IPS-20b (cell line): ENCODE measurements around the gene TMOD2.

Experiments used
- H3K27ac ChIP-seq: one replicate; pipeline ENCODE4 v1.5.1; 2013; ENCODE audit warnings: low read length
- H3K27me3 ChIP-seq: 2 replicates; pipeline ENCODE4 v1.6.1; 2013; ENCODE audit warnings: mild to moderate bottlenecking, low read length, inconsistent platforms; ENCODE audit not compliant: insufficient read depth
- H3K36me3 ChIP-seq: 2 replicates; pipeline ENCODE4 v1.6.1; 2013; ENCODE audit warnings: low read depth, mild to moderate bottlenecking, inconsistent platforms, low read length, moderate library complexity; ENCODE audit not compliant: insufficient read depth
- H3K4me1 ChIP-seq: 2 replicates; pipeline ENCODE4 v1.6.1; 2013; ENCODE audit warnings: mild to moderate bottlenecking, control low read depth, inconsistent platforms, low read length, moderate library complexity; ENCODE audit not compliant: insufficient read depth
- H3K4me3 ChIP-seq: 2 replicates; pipeline ENCODE4 v1.5.1; 2013; ENCODE audit warnings: mild to moderate bottlenecking, low read length, inconsistent platforms
- H3K9ac ChIP-seq: 2 replicates; pipeline ENCODE4 v1.6.1; 2013; ENCODE audit warnings: low read depth, mild to moderate bottlenecking, inconsistent platforms, low read length, moderate library complexity
- H3K9me3 ChIP-seq: 2 replicates; pipeline ENCODE4 v1.6.1; 2013; ENCODE audit warnings: mild to moderate bottlenecking, low read depth, low read length, inconsistent platforms; ENCODE audit not compliant: insufficient read depth

Gene TMOD2

DNA sequence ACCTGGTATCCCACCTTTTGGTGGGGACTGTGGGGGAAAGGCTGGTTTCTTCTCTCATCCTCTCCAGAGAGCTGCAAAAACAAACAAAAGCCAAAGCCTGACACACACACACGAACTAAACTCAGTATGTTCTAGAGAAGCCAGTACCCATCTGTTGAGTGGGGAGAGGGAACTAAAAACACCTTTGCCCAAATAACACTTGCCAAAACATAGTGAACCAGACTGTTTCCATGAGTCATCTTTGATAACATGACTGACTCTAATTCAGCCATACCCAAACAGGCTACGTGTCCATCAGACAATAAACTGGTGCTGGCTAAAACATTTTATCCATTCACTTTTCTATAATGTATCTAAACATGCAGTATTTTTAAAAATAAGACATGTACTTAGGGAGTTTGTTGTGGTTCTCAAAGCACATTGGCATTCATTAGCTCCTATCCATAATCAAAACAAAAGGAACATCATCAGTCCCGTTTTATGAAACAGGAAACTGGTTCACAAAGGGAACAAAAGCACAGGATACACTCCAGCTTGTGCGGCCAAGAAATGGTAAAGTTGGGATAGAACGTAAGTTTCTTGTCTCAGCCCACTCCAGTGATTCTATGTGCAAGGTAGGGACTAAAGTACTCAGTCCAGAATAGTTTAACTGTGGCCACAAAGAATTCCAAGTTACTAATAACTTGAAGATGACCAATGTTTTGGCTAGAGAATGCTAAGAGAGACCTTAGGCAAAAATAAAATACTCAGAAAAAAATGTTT is 30.0 kb upstream of the TMOD2 start:
- Histone ChIP-seq H3K9me3 (no peaks in the 10 kb centered on the region), H3K36me3 (peaks cover 3% of the 10 kb centered on the region), H3K9ac (no peak overlapping the region), H3K27me3 (no peaks in the 10 kb centered on the region), H3K27ac (no peak overlapping the region), H3K4me1 (peaks cover 16% of the 10 kb centered on the region), H3K4me3 (no peak overlapping the region)

DNA sequence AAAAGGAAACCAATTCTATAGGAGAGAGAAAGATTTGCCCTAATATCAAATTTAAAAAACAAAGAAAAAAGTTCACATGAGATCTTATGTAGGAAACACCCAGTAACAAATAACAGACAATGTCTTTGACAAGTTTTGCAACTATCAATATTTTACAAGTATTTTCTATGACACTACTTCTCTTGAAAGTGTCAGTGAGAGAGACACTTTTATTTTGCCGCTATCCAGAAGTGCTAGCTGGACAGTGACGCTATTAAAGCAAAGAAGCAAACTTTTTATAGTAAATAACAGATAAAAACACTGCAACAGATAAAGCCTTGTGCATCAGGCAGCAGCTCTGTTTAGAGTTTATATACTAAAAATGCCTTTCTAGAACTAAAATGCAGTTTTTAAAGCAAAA is 27.2 kb upstream of the TMOD2 start:
- H3K4me3 ChIP-seq, result no peak overlapping the region
- H3K27ac ChIP-seq, result no peak overlapping the region
- H3K4me1 ChIP-seq, result peaks cover 23% of the 10 kb centered on the region
- H3K36me3 ChIP-seq, result no peaks in the 10 kb centered on the region; the same call in 1 of the 2 replicates
- no peak overlapping the region for H3K9ac ChIP-seq
- H3K27me3 ChIP-seq, result no peaks in the 10 kb centered on the region; the same call in 1 of the 2 replicates
- no peaks in the 10 kb centered on the region for H3K9me3 ChIP-seq

DNA sequence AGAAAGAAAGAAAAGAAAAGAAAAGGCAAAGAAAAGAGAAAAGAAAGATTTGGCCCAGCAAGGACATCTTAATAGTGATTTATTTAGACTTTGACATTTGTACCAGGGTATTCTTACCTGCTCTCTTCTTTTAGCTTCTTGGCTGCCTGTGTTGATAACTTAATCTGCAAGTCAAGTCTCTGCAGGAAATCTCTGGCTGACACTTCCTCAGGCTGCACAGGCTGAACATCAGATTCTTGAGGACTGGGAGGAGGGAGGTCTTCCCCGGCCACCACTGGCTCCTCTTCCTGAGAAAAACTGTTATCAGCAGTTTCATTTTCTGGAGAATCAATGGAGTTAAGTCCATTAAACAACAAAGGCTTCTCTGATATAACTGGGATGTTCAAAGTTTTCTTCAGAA is 26.7 kb upstream of the TMOD2 start:
- no peak overlapping the region for H3K4me3 ChIP-seq
- H3K36me3 ChIP-seq, result no peaks in the 10 kb centered on the region; the same call in 1 of the 2 replicates
- no peaks in the 10 kb centered on the region; the same call in 1 of the 2 replicates for H3K27me3 ChIP-seq
- H3K4me1 ChIP-seq, result peaks cover 23% of the 10 kb centered on the region
- H3K27ac ChIP-seq, result no peak overlapping the region
- no peaks in the 10 kb centered on the region for H3K9me3 ChIP-seq
- no peak overlapping the region for H3K9ac ChIP-seq

DNA sequence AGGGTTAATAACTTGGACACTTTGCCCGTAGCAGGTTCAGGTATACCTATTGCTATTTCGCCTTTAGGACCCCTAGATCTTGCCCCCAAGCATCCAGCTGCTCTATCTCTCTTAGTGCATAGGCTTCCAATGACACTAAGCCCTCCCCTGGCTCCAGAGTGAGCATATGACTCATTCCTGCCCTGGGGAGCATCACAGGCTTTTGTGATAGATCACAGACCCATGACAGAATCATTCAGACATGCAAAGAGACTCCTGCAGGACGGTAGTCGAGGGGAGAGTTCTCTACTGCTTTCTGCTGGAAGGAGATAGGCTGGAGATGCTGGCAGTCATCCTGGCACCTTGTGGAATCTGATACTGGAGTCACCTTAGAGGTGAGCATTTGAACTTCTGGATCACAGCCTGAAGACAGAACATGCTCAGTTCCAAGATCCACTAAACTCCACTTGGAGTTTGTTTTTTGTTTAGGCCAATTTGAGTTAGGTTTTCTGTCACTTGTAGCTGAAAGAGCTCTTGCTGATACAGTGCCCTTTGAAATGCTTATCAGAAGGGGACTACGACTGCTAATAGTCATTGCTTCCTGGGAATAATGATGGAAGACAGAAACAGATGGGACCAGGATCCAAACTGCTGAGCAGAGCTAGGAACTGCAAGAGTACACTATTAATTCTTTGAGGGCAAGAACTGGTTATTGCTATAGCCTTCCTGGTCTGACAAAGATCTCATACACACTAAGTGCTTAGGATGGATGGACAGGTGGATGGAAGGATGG is 24.9 kb upstream of the TMOD2 start:
- Histone ChIP-seq H3K4me3 (peak overlapping the region; percentile 31), H3K4me1 (peaks cover 27% of the 10 kb centered on the region), H3K27me3 (no peaks in the 10 kb centered on the region; the same call in 1 of the 2 replicates), H3K9me3 (no peaks in the 10 kb centered on the region), H3K27ac (no peak overlapping the region), H3K36me3 (no peaks in the 10 kb centered on the region), H3K9ac (no peak overlapping the region)

DNA sequence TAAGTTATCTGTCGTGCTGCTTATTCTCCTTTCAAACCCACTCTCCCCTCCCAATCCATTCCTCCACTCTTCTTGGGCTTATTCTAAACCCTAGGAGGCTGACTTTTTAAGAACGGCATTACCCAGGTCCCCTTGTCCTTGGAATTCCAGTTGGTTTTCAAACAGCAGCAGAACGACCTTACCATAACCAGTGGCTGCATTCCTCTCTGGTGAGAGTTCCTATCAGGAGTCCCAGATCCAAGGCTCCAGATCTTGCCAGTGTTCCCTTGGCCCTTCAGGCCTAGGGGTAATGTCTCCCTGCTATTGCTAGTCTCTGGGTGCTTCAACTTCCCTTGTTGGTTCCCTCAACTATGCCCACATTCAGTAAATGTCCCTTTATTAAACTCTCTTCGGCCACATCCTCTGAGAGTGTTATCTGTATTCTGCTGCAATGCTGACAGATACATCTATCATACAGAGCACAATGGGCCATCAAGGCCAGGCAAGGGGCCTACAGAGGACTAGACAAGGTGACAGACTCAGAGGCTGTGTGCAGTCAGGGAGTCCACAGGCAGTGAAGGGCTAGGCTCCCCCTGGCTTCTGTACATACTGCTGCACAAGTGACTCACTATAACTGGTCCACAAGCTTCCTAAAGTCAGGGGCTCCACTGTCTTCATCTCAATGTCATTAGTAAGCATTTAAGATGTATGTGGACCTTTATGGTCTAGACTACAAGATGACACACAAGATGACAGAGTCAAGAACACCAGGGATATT is 24.1 kb upstream of the TMOD2 start:
- H3K9ac ChIP-seq, result no peak overlapping the region
- H3K27me3 ChIP-seq, result no peaks in the 10 kb centered on the region; the same call in 1 of the 2 replicates
- 0 out of 2 replicates have a peak overlapping the region, but pooled peaks have one; percentile 31 for H3K4me3 ChIP-seq
- H3K27ac ChIP-seq, result no peak overlapping the region
- no peaks in the 10 kb centered on the region for H3K9me3 ChIP-seq
- H3K36me3 ChIP-seq, result no peaks in the 10 kb centered on the region
- peaks cover 32% of the 10 kb centered on the region for H3K4me1 ChIP-seq

DNA sequence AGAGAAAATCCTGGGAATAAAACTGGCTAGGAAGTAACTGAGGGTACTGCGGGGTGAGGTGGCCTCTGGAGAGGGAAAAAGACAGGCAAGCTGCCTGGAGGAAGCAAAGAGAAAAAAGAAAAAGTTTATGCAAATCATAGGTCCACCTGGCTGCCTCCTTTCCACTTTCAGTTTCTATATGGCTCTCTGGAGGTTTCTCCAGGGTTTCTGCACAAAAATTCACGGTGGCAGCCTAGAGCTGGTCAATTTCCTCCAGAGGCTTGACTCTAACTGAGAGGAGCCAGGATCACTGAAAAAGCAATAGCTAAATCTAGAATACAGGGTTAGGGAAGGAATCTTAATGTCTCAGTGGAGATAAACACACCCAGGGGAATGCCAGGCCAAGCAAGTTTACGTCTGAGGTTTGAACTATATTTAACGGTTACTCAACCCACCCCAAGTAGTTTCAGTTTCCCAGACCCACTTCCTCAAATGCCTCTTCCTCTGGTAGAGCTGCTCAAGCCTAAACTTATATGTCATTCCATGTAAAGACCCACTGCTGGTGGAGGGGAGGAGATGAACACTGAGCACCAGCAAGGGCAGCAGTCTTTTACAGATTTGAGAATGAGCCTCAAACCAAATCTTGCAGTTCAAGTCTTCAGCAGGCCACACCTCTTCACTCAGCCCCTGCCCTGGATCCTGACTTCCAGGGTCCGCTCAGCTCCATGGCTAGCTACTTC is 19.7 kb upstream of the TMOD2 start:
- Histone ChIP-seq H3K27me3 (peaks cover 17% of the 10 kb centered on the region), H3K9ac (no peak overlapping the region), H3K36me3 (no peaks in the 10 kb centered on the region)

DNA sequence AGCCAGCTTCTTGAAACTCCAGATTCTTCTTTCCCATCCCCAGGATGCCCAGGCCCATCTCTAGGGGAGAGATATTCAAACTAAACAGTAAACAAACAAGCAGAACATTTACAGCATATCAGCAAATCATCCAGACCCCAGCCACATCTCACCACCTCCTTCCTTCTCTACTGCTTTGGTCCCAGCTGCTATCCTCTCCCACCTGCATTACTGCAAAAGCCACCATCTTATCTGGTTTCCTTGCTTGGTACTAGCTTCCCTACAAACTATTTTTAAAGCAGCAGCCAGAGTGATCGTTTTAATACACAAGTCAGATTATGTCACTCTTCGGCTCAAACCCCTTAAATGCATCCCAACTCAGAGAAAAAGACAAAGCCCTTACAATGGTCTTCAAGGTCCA is 18.8 kb upstream of the TMOD2 start:
- peaks cover 9% of the 10 kb centered on the region; the same call in 1 of the 2 replicates for H3K4me1 ChIP-seq

More for the DNA sequence above, 19.7 kb upstream of the TMOD2 start:
- Histone ChIP-seq H3K27ac (no peak overlapping the region), H3K9me3 (no peaks in the 10 kb centered on the region), H3K4me1 (peaks cover 13% of the 10 kb centered on the region), H3K4me3 (no peak overlapping the region)

DNA sequence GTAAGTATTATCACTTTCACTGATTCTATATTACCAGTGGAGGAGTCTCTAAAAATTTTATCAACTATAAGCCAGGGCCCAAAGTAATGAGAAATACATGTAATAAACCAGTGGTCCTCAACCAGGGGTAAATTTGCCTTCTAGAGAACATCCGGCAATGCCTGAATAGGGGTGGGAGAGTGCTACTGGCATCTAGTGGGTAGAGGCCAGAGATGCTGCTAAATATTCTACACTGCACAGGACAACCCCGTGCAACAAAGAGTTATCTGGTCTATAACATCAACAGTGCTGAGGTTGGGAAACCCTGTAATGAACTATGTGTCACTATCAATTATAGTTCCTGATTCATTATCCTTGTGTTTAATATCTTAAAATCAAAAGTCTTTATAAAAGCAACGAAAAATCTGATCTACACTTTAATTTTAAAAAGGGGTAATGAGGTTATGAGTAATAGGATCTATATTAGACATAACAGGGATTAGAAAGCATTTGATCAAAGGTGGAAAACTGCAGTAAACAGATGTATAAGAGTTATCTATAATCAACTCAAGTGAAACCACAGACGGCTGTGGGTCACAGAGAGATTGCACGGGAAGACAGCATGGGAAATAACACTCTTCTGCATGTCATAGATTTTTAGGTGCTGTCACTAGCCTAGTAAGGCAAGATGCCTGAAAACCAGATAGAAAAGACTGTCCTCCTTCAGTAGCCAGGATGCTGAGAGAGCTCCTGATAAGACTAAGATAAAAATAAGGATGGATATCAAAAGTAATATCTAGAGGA is 16.0 kb upstream of the TMOD2 start:
- Histone ChIP-seq H3K27ac (no peak overlapping the region), H3K9me3 (no peaks in the 10 kb centered on the region), H3K9ac (no peak overlapping the region), H3K27me3 (peaks cover 42% of the 10 kb centered on the region), H3K4me1 (peaks cover 9% of the 10 kb centered on the region; the same call in 1 of the 2 replicates), H3K36me3 (no peaks in the 10 kb centered on the region), H3K4me3 (no peak overlapping the region)

More for the DNA sequence above, 18.8 kb upstream of the TMOD2 start:
- no peak overlapping the region for H3K4me3 ChIP-seq
- H3K9ac ChIP-seq, result no peak overlapping the region
- H3K9me3 ChIP-seq, result no peaks in the 10 kb centered on the region
- H3K27ac ChIP-seq, result no peak overlapping the region
- H3K27me3 ChIP-seq, result peaks cover 20% of the 10 kb centered on the region
- no peaks in the 10 kb centered on the region for H3K36me3 ChIP-seq

DNA sequence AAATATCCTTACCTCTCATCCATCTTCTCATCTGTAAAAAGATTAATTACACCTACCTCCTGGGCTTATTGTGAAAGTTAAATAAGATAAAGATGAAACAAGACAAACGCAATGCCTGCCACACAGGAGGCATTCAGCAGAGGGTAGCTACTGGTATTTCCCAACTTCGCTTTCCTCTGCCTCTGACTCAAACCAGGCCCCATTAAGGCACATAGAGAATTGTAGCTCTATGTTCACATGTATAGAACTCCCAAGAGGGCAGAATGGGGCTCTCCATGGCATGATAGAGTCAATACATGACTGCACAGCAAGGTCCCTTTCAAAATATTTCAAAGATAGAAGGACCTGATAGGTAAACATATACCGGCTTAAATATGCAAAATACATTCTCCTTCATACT is 15.3 kb upstream of the TMOD2 start:
- peaks cover 9% of the 10 kb centered on the region; the same call in 1 of the 2 replicates for H3K4me1 ChIP-seq
- H3K27me3 ChIP-seq, result peaks cover 42% of the 10 kb centered on the region
- H3K9ac ChIP-seq, result no peak overlapping the region
- no peak overlapping the region for H3K4me3 ChIP-seq
- H3K27ac ChIP-seq, result no peak overlapping the region
- no peaks in the 10 kb centered on the region for H3K9me3 ChIP-seq
- H3K36me3 ChIP-seq, result no peaks in the 10 kb centered on the region

DNA sequence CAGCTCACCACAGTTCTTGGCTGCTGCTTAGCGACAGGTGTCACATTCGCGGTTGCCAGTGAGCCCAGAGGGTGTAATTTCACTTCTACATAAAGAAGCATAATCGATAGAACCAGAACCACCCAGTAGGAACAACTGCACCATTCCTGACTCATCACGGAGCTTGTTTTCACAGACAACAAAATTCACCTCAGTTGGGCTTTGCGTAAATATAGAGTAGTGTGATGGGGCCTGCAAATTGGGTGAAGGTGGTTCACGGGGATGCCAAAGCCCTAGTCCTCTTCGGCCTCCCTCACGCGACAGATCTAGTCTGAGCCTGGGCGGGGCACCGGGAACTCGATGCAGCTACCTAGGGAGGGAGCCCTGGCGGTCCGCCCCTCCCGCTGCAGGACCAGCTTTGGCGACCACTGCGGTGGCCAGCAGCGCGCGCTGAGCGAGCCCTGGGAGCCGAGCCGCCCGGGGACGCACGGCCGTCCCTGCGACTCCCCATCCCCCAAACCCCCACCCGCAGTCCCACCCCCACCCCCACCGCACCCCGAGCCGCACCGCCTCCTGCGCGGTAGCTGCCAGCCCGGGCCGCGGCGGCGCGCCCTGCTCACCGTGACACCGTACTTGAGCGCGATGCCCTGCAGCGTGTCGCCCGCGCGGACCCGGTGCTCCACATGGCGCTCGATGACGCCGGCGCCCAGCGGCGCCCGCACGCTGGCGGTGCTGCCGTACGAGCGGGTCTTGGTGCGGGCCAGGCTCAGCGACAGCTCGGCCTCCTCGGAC is 14.5 kb upstream of the TMOD2 start:
- H3K27me3 ChIP-seq, result peaks cover 42% of the 10 kb centered on the region
- no peaks in the 10 kb centered on the region for H3K9me3 ChIP-seq
- H3K36me3 ChIP-seq, result no peaks in the 10 kb centered on the region
- H3K27ac ChIP-seq, result no peak overlapping the region
- 0 out of 2 replicates have a peak, but pooled peaks cover under 1% of the 10 kb centered on the region for H3K4me1 ChIP-seq
- peak overlapping the region; percentile 68 for H3K4me3 ChIP-seq
- no peak overlapping the region for H3K9ac ChIP-seq
